A549 (cell line): ENCODE results near the gene ILRUN.

ENCODE experiments used
- CEBPB ChIP-seq, 2 experiments: fragments of >200 bp in 1 of 2; sonication (Bioruptor Twin) in 1 of 2; formaldehyde crosslinking in 1 of 2; IDR thresholded peaks; 2 replicates each; pipeline ENCODE4 v1.6.1; 2012 to 2016
- CTCF ChIP-seq: fragments of >200 bp; sonication (Bioruptor Twin); formaldehyde crosslinking; IDR thresholded peaks from 3 replicates; pipeline ENCODE4 v1.5.1; 2016

GRCh38 chr6:34657307-34657978 lies 39.1 kb downstream of the ILRUN start:
- no peak for TF ChIP-seq CTCF
- TF ChIP-seq CEBPB (IDR thresholded peaks at IDR 0.05): no peak
